Mammary microvascular endothelial cell (primary cell): ENCODE data around the gene MBNL1. TPM values are rescaled to one million over a fixed set of nuclear protein-coding genes. Genes with fewer than 3 reads are reported as not detected.

Source experiments
- total RNA-seq: library from RNA; depleted of rRNA; stranded (reverse); fragments of >200 nt; gene quantifications from 2 replicates; pipeline ENCODE4 v1.2.3, GENCODE V29; 2015

The MBNL1 gene, protein sequence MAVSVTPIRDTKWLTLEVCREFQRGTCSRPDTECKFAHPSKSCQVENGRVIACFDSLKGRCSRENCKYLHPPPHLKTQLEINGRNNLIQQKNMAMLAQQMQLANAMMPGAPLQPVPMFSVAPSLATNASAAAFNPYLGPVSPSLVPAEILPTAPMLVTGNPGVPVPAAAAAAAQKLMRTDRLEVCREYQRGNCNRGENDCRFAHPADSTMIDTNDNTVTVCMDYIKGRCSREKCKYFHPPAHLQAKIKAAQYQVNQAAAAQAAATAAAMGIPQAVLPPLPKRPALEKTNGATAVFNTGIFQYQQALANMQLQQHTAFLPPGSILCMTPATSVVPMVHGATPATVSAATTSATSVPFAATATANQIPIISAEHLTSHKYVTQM
- total RNA-seq, result 334 and 355 TPM in 2 replicates

DNA sequence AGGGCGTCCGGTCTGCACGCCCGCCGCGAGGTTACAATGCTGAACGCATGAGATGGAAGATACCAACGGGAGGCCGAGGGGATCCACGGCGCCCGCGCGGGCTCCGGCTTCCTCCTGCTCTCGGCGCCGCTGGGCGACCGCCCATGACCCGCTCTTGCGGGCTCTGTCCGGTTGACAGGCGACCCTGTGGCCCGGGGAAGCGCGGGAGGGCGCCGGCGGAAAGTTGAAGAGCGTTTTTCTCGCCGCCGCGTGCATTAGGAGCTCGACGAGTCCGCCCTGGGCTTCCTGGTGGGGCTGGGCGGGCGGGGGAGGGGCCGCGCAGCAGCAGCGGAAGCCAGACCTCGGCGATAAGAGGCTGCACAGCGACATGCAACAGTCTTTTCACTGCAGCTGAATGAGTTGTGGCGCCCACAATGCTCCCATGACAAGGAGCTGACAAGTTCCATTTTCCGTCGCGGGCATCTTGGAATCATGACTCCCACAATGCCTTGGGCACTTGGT is at the start of gene MBNL1:
Gene MBNL1, plus strand, starts transcription at position 375 of the 501 bp plus-strand sequence. CDS start 31,265 bp downstream, outside the sequence.

